GM13976 (cell line): ENCODE measurements around the gene EAPP.

Experiments used
- DNase-seq: peaks from one replicate; pipeline ENCODE4 v3.0.0; 2012; ENCODE audit warnings: low spot score
- in situ Hi-C: fragments of 300-500 bp; cut with MboI; formaldehyde crosslinking; loops from one replicate; pipeline ENCODE4 v1.12.0; 2022; ENCODE audit warnings: low sequenced_read_pairs, mixed read lengths, inconsistent platforms; ENCODE audit not compliant: unreplicated experiment
- TF ChIP-seq, protein P1 (sequence below): IDR thresholded peaks from 2 replicates; pipeline ENCODE4 v1.5.1; 2012; ENCODE audit warnings: borderline replicate concordance, mild to moderate bottlenecking; ENCODE audit not compliant: insufficient read depth; ENCODE audit errors: extremely low read depth, missing control alignments, control extremely low read depth

EAPP gene

GRCh38 chr14:34498684-34499412, 40.7 kb downstream of the EAPP start:
- TF ChIP-seq, protein P1, sequence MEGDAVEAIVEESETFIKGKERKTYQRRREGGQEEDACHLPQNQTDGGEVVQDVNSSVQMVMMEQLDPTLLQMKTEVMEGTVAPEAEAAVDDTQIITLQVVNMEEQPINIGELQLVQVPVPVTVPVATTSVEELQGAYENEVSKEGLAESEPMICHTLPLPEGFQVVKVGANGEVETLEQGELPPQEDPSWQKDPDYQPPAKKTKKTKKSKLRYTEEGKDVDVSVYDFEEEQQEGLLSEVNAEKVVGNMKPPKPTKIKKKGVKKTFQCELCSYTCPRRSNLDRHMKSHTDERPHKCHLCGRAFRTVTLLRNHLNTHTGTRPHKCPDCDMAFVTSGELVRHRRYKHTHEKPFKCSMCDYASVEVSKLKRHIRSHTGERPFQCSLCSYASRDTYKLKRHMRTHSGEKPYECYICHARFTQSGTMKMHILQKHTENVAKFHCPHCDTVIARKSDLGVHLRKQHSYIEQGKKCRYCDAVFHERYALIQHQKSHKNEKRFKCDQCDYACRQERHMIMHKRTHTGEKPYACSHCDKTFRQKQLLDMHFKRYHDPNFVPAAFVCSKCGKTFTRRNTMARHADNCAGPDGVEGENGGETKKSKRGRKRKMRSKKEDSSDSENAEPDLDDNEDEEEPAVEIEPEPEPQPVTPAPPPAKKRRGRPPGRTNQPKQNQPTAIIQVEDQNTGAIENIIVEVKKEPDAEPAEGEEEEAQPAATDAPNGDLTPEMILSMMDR = peak; percentile 11
- DNase-seq = peak; percentile 32
- in situ Hi-C loops = loop anchor here (10.0 kb wide), 1 partner anchor 164 kb away; no protein-coding TSS in a partner anchor

DNA sequence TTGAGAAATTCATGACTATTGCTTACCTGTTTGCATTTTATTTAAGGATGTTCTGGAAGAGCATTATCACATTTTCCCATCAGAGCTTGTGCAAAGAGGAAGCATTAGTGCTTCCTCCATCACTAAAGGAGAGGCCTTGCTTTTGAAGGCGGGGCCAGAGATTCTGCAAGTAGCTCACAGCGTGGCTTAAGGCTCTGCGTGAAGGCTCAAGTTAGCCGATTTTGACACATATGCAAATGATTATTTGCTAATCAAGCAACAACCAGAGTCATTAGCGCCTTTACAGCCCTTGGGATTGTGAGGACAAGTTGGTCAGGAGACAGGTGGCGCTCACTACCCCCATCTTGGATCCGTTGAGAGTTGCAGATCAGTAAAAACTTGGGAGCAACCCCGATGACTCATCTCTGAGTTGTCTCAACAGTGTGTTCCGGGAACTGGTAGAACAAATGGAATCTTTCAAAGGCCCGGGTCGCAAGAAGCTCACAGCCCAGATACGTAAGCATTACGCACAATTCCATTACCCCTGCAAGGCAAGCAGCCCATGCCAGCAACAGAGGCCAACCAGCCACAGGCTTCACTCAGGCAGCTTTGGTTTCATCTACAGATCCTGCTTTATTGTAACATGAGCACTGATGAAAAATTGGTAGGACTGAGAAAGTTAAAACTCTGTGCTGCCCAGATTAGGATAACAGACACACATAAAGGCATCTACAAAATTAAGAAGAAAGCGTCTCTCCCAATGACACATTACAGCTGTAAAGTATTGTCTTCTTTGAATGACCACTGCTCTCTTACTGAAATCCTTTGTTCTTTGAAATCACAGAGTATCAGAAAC, 42.6 kb downstream of the EAPP start:
- no peak for DNase-seq
- in situ Hi-C loops = loop anchor here (10.0 kb wide), 1 partner anchor 162 kb away; no protein-coding TSS in a partner anchor
- TF ChIP-seq, protein P1 = no peak

DNA sequence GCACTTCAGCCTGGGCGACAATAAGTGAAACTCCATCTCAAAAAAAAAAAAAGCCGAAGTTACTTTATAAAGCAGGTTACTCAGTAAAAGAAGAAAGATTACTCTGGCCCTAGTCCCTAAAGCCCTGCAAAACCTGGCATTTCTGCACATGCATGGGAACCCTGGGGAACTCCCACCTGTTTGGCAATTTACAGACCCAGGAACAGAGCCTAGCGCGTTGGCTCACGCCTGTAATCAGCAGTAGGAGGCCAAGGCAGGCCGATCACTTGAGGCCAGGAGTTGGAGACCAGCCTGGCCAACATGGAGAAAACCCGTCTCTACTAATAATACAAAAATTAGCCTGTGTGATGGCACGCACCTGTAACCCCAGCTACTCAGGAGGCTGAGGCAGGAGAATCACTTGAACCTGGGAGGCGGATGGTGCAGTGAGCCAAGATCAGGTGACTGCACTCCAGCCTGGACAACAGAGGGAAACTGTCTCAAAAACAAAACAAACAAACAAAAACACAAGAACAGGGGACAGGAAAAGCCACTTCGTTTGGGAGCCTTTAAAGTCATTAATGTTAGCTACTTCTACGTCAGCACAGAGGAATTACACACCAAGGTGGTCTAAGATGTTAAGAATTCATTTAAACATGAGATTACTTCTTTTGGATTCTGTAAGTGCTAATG, 43.4 kb downstream of the EAPP start:
- in situ Hi-C loops = loop anchor here (10.0 kb wide), 1 partner anchor 161 kb away; no protein-coding TSS in a partner anchor
- no peak for DNase-seq
- TF ChIP-seq, protein P1 = no peak

GRCh38 chr14:34489324-34489723, 50.2 kb downstream of the EAPP start:
- DNase-seq = no peak
- TF ChIP-seq, protein P1 = no peak
- in situ Hi-C loops = no loop called here

GRCh38 chr14:34488528-34488927, 51.0 kb downstream of the EAPP start:
- in situ Hi-C loops = no loop called here
- TF ChIP-seq, protein P1 = no peak
- DNase-seq = no peak

DNA sequence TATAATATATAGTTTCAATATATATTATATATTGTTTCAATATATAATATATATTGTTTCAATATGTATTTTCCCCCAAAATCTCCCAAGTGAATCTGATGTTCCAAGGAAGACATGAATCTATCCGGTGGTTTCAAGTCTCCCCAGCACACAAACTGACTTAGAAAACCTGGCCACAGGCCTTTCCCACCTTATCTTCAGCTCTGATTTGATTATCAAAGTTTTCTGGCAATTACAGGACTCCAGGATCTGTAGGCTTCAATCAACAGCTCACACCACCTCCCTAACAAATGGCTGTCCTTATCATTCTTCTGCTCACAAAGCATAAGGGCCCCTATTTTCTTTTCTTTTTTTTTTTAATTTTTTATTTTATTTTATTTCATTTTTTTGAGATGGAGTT, 54.8 kb downstream of the EAPP start:
- TF ChIP-seq, protein P1 = no peak
- in situ Hi-C loops = no loop called here
- DNase-seq = no peak
